ENCODE results near the gene CEP57.

- TF ChIP-seq, protein P1, sequence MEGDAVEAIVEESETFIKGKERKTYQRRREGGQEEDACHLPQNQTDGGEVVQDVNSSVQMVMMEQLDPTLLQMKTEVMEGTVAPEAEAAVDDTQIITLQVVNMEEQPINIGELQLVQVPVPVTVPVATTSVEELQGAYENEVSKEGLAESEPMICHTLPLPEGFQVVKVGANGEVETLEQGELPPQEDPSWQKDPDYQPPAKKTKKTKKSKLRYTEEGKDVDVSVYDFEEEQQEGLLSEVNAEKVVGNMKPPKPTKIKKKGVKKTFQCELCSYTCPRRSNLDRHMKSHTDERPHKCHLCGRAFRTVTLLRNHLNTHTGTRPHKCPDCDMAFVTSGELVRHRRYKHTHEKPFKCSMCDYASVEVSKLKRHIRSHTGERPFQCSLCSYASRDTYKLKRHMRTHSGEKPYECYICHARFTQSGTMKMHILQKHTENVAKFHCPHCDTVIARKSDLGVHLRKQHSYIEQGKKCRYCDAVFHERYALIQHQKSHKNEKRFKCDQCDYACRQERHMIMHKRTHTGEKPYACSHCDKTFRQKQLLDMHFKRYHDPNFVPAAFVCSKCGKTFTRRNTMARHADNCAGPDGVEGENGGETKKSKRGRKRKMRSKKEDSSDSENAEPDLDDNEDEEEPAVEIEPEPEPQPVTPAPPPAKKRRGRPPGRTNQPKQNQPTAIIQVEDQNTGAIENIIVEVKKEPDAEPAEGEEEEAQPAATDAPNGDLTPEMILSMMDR (IDR thresholded peaks at IDR 0.05) = no peak
- no peak for TF ChIP-seq POLR2A (IDR thresholded peaks at IDR 0.05)
Observed at GRCh38 chr11:95845167-95845566, 54.9 kb downstream of the CEP57 start.

Data from thyroid gland (tissue), 4 donors.